ENCODE measurements around the gene TGIF2.
A peak's percentile ranks its signal among the peaks of the same experiment; 100 is the strongest.

The TGIF2 gene

DNA sequence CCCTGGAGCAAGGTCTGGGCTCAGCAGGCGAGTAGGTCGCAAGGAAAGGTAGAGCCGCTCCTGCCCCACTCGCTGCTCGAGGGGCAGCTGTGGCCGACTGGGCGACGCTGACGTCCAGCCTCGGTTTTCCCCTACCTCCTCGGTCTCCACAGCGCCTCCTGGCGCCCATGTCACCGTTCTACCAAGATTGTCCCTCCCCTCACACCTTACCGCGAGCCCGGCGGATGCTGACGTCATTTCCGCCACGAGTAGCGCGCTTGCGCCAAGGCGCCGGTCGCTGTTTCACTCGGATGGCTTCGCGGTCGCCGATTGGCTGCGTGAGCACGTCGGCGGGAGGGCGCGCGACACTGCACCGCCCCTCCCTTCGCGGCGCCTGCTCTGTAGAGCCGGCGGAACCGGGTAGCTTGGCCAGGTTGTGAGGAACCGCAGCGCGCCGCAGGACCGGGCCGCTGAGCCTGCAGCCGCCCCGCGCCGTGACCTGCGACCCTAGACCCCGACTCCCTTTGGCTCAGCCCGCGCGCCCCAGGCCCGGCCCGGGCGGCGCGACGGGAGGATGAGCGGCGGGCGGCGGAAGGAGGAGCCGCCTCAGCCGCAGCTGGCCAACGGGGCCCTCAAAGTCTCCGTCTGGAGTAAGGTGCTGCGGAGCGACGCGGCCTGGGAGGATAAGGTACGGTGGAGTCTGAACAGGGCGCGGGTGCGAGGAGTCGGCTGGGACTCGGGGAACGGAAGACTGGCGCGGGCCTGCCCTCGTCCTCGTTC is 32.2 kb downstream of the TGIF2 start, which contains the start of gene RAB5IF (continued):
- TF ChIP-seq SCRT2 (tag by site-specific recombination; IDR thresholded peaks at IDR 0.05) (0 out of 2 replicates have a peak, but pooled peaks have one; percentile 56), WT1 (tag by site-specific recombination; IDR thresholded peaks at IDR 0.05) (peak; percentile 64), ZNF221 (tag by site-specific recombination; IDR thresholded peaks at IDR 0.05; ENCODE audit: borderline replicate concordance) (no peak), KLF10 (tag by site-specific recombination; IDR thresholded peaks at IDR 0.05) (peak; percentile 31; the same call in 1 of the 2 replicates), ZNF24 (tag by site-specific recombination; IDR thresholded peaks at IDR 0.05) (peak; percentile 78; the same call in 1 of the 2 replicates), PRDM1 (tag by site-specific recombination; IDR thresholded peaks at IDR 0.05) (peak; percentile 40; the same call in 1 of the 2 replicates), MZF1 (tag by site-specific recombination; IDR thresholded peaks at IDR 0.05; ENCODE audit: borderline replicate concordance) (no peak), ZNF146 (tag by site-specific recombination; IDR thresholded peaks at IDR 0.05) (0 out of 2 replicates have a peak, but pooled peaks have one; percentile 15), ZNF629 (tag by site-specific recombination; IDR thresholded peaks at IDR 0.05) (peak; percentile 96), ZNF391 (tag by site-specific recombination; IDR thresholded peaks at IDR 0.05; ENCODE audit: borderline replicate concordance, low read depth) (peak; percentile 74; the same call in 1 of the 2 replicates), YY2 (tag by site-specific recombination; IDR thresholded peaks at IDR 0.05) (peak; percentile 32; the same call in 1 of the 2 replicates)
- TF ChIP-seq, protein P1, sequence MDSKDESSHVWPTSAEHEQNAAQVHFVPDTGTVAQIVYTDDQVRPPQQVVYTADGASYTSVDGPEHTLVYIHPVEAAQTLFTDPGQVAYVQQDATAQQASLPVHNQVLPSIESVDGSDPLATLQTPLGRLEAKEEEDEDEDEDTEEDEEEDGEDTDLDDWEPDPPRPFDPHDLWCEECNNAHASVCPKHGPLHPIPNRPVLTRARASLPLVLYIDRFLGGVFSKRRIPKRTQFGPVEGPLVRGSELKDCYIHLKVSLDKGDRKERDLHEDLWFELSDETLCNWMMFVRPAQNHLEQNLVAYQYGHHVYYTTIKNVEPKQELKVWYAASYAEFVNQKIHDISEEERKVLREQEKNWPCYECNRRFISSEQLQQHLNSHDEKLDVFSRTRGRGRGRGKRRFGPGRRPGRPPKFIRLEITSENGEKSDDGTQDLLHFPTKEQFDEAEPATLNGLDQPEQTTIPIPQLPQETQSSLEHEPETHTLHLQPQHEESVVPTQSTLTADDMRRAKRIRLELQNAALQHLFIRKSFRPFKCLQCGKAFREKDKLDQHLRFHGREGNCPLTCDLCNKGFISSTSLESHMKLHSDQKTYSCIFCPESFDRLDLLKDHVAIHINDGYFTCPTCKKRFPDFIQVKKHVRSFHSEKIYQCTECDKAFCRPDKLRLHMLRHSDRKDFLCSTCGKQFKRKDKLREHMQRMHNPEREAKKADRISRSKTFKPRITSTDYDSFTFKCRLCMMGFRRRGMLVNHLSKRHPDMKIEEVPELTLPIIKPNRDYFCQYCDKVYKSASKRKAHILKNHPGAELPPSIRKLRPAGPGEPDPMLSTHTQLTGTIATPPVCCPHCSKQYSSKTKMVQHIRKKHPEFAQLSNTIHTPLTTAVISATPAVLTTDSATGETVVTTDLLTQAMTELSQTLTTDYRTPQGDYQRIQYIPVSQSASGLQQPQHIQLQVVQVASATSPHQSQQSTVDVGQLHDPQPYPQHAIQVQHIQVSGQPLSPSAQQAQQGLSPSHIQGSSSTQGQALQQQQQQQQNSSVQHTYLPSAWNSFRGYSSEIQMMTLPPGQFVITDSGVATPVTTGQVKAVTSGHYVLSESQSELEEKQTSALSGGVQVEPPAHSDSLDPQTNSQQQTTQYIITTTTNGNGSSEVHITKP (tag by site-specific recombination; IDR thresholded peaks at IDR 0.05), result peak; percentile 63
- TF ChIP-seq, protein P2, sequence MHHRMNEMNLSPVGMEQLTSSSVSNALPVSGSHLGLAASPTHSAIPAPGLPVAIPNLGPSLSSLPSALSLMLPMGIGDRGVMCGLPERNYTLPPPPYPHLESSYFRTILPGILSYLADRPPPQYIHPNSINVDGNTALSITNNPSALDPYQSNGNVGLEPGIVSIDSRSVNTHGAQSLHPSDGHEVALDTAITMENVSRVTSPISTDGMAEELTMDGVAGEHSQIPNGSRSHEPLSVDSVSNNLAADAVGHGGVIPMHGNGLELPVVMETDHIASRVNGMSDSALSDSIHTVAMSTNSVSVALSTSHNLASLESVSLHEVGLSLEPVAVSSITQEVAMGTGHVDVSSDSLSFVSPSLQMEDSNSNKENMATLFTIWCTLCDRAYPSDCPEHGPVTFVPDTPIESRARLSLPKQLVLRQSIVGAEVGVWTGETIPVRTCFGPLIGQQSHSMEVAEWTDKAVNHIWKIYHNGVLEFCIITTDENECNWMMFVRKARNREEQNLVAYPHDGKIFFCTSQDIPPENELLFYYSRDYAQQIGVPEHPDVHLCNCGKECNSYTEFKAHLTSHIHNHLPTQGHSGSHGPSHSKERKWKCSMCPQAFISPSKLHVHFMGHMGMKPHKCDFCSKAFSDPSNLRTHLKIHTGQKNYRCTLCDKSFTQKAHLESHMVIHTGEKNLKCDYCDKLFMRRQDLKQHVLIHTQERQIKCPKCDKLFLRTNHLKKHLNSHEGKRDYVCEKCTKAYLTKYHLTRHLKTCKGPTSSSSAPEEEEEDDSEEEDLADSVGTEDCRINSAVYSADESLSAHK (tag by site-specific recombination; IDR thresholded peaks at IDR 0.05), result peak; percentile 30; the same call in 1 of the 2 replicates
- TF ChIP-seq, protein P3, sequence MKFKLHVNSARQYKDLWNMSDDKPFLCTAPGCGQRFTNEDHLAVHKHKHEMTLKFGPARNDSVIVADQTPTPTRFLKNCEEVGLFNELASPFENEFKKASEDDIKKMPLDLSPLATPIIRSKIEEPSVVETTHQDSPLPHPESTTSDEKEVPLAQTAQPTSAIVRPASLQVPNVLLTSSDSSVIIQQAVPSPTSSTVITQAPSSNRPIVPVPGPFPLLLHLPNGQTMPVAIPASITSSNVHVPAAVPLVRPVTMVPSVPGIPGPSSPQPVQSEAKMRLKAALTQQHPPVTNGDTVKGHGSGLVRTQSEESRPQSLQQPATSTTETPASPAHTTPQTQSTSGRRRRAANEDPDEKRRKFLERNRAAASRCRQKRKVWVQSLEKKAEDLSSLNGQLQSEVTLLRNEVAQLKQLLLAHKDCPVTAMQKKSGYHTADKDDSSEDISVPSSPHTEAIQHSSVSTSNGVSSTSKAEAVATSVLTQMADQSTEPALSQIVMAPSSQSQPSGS (tag by site-specific recombination; IDR thresholded peaks at IDR 0.05; ENCODE audit: low read depth), result peak; percentile 100
- TF ChIP-seq, protein P4, sequence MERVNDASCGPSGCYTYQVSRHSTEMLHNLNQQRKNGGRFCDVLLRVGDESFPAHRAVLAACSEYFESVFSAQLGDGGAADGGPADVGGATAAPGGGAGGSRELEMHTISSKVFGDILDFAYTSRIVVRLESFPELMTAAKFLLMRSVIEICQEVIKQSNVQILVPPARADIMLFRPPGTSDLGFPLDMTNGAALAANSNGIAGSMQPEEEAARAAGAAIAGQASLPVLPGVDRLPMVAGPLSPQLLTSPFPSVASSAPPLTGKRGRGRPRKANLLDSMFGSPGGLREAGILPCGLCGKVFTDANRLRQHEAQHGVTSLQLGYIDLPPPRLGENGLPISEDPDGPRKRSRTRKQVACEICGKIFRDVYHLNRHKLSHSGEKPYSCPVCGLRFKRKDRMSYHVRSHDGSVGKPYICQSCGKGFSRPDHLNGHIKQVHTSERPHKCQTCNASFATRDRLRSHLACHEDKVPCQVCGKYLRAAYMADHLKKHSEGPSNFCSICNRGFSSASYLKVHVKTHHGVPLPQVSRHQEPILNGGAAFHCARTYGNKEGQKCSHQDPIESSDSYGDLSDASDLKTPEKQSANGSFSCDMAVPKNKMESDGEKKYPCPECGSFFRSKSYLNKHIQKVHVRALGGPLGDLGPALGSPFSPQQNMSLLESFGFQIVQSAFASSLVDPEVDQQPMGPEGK (tag by site-specific recombination; IDR thresholded peaks at IDR 0.05), result peak; percentile 50
- TF ChIP-seq, protein P5, sequence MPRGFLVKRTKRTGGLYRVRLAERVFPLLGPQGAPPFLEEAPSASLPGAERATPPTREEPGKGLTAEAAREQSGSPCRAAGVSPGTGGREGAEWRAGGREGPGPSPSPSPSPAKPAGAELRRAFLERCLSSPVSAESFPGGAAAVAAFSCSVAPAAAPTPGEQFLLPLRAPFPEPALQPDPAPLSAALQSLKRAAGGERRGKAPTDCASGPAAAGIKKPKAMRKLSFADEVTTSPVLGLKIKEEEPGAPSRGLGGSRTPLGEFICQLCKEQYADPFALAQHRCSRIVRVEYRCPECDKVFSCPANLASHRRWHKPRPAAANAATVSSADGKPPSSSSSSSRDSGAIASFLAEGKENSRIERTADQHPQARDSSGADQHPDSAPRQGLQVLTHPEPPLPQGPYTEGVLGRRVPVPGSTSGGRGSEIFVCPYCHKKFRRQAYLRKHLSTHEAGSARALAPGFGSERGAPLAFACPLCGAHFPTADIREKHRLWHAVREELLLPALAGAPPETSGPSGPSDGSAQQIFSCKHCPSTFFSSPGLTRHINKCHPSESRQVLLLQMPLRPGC (tag by site-specific recombination; IDR thresholded peaks at IDR 0.05), result peak; percentile 79
- TF ChIP-seq, protein P6, sequence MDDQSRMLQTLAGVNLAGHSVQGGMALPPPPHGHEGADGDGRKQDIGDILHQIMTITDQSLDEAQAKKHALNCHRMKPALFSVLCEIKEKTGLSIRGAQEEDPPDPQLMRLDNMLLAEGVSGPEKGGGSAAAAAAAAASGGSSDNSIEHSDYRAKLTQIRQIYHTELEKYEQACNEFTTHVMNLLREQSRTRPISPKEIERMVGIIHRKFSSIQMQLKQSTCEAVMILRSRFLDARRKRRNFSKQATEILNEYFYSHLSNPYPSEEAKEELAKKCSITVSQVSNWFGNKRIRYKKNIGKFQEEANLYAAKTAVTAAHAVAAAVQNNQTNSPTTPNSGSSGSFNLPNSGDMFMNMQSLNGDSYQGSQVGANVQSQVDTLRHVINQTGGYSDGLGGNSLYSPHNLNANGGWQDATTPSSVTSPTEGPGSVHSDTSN (CRISPR knock-in tag; IDR thresholded peaks at IDR 0.05), result peak; percentile 74; the same call in 1 of the 2 replicates
- TF ChIP-seq, protein P7, sequence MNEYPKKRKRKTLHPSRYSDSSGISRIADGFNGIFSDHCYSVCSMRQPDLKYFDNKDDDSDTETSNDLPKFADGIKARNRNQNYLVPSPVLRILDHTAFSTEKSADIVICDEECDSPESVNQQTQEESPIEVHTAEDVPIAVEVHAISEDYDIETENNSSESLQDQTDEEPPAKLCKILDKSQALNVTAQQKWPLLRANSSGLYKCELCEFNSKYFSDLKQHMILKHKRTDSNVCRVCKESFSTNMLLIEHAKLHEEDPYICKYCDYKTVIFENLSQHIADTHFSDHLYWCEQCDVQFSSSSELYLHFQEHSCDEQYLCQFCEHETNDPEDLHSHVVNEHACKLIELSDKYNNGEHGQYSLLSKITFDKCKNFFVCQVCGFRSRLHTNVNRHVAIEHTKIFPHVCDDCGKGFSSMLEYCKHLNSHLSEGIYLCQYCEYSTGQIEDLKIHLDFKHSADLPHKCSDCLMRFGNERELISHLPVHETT (tag by site-specific recombination; IDR thresholded peaks at IDR 0.05), result peak; percentile 71
